ENCODE results near the gene ROR2. TPM values are rescaled to one million over a fixed set of nuclear protein-coding genes. Genes with fewer than 3 reads are reported as not detected.

ROR2 gene
- total and polyA plus RNA-seq, 2 donors (not counting 3 experiments of a cell fraction or from before 2014, with no cell fraction given), result not detected

- H3K9me3 ChIP-seq (replicated peaks; ENCODE audit: control insufficient read depth, insufficient read depth, low read length), result no peaks in the 10 kb centered on the region
- ChIA-PET CTCF (no interaction called here), POLR2A (no interaction called here)
- no peak for TF ChIP-seq MYC (IDR thresholded peaks at IDR 0.05; ENCODE audit: low read depth, low read length)
- TF ChIP-seq, protein P1, sequence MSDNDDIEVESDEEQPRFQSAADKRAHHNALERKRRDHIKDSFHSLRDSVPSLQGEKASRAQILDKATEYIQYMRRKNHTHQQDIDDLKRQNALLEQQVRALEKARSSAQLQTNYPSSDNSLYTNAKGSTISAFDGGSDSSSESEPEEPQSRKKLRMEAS (IDR thresholded peaks at IDR 0.05; ENCODE audit: insufficient read depth, insufficient read length), result no peak
- no peak for TF ChIP-seq POLR2AphosphoS5 (IDR thresholded peaks at IDR 0.05; ENCODE audit: insufficient read depth, low read depth, low read length)
- H3K4me3 ChIP-seq (replicated peaks in 1 of 3; ENCODE audit: insufficient read depth in 1 of 3, low read depth in 1 of 3, low read length in 3 of 3), result no peak overlapping the region
- H4K20me1 ChIP-seq (replicated peaks; ENCODE audit: control insufficient read depth, extremely low read depth, insufficient read depth, low read length), result no peaks in the 10 kb centered on the region
- no peaks in the 10 kb centered on the region for H3K27me3 ChIP-seq (ENCODE audit: control insufficient read depth in 2 of 2, insufficient read depth in 2 of 2, low read length in 2 of 2)
- no peak for FAIRE-seq
- H3K4me1 ChIP-seq (ENCODE audit: control insufficient read depth, extremely low read depth, insufficient read depth, low read length), result no peaks in the 10 kb centered on the region
- no TSS peak for BruUV-seq (replicated peaks)
- no peak overlapping the region for H3K4me2 ChIP-seq (ENCODE audit: insufficient read depth, low read length)
- no peak overlapping the region for H2AFZ ChIP-seq (ENCODE audit: low read depth, low read length)
- intact Hi-C loops (cut with micrococcal nuclease) (no loop called here), dilution Hi-C loops (cut with MboI; ENCODE audit: extremely low pct_ligation_motif_present, low sequenced_read_pairs) (no loop called here)
- no peak overlapping the region for H3K27ac ChIP-seq (ENCODE audit: insufficient read depth, low read depth, low read length)
- DNase-seq (ENCODE audit: low read depth, low spot score), result no peak
- H3K9ac ChIP-seq (replicated peaks; ENCODE audit: extremely low read depth, insufficient read depth, low read length), result no peak overlapping the region
- no peaks in the 10 kb centered on the region for H3K79me2 ChIP-seq (ENCODE audit: control insufficient read depth, insufficient read depth, low read length)
- H3K9me1 ChIP-seq (replicated peaks; ENCODE audit: control insufficient read depth, extremely low read depth, insufficient read depth, low read length), result no peaks in the 10 kb centered on the region
- no peaks in the 10 kb centered on the region for H3K36me3 ChIP-seq (ENCODE audit: control insufficient read depth in 2 of 2, extremely low read depth in 1 of 2, insufficient read depth in 2 of 2, low read length in 2 of 2)
Observed at GRCh38 chr9:91582181-91582580, 367.8 kb downstream of the ROR2 start.

DNA sequence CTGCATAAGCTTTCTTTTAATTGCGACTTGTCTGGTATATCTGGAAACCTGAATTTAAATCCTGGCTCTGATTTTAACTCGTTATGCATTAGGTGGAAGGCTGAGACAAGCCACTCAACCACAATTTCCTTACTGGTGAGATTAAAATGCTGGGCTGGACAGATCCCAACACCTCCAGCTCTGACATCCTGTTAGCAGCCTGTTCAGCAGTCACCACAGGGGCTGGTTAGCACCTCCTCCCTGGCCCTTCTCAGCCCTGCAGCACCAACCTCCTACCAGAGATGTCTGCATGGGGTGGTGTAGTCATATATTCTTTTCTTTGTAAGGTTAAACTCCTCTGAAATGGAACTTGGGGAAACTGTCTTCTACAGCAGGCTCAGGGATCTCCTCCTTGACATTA, 369.9 kb downstream of the ROR2 start:
- H3K79me2 ChIP-seq (ENCODE audit: control insufficient read depth, insufficient read depth, low read length), result no peaks in the 10 kb centered on the region
- H3K9me1 ChIP-seq (replicated peaks; ENCODE audit: control insufficient read depth, extremely low read depth, insufficient read depth, low read length), result no peaks in the 10 kb centered on the region
- H3K4me1 ChIP-seq (ENCODE audit: control insufficient read depth, extremely low read depth, insufficient read depth, low read length), result no peaks in the 10 kb centered on the region
- no peak overlapping the region for H3K4me3 ChIP-seq (replicated peaks in 1 of 3; ENCODE audit: insufficient read depth in 1 of 3, low read depth in 1 of 3, low read length in 3 of 3)
- H3K9ac ChIP-seq (replicated peaks; ENCODE audit: extremely low read depth, insufficient read depth, low read length), result no peak overlapping the region
- ChIA-PET CTCF (interaction anchor here (1.6 kb wide), 1 partner anchor 665 kb away, joined by 4 read pairs; no protein-coding TSS in a partner anchor), POLR2A (no interaction called here)
- no peaks in the 10 kb centered on the region for H3K36me3 ChIP-seq (ENCODE audit: control insufficient read depth in 2 of 2, extremely low read depth in 1 of 2, insufficient read depth in 2 of 2, low read length in 2 of 2)
- H4K20me1 ChIP-seq (replicated peaks; ENCODE audit: control insufficient read depth, extremely low read depth, insufficient read depth, low read length), result no peaks in the 10 kb centered on the region
- no peak overlapping the region for H3K4me2 ChIP-seq (ENCODE audit: insufficient read depth, low read length)
- TF ChIP-seq GATA2 (IDR thresholded peaks at IDR 0.05; ENCODE audit: insufficient read depth, insufficient read length, low read depth, low read length) (no peak), FOS (IDR thresholded peaks at IDR 0.05; ENCODE audit: borderline replicate concordance, insufficient read depth, low read length) (no peak), POLR2AphosphoS5 (IDR thresholded peaks at IDR 0.05; ENCODE audit: insufficient read depth, low read depth, low read length) (no peak), CTCF (IDR thresholded peaks at IDR 0.05; ENCODE audit: extremely low read depth in 1 of 2, insufficient read depth in 1 of 2, low read depth in 1 of 2, low read length in 2 of 2) (no peak), MYC (IDR thresholded peaks at IDR 0.05; ENCODE audit: low read depth, low read length) (no peak), JUN (IDR thresholded peaks at IDR 0.05; ENCODE audit: borderline replicate concordance, insufficient read depth, insufficient read length, low read depth) (no peak), POLR2A (IDR thresholded peaks at IDR 0.05; ENCODE audit: low read depth, low read length) (no peak), EZH2 (IDR thresholded peaks at IDR 0.05; ENCODE audit: borderline replicate concordance, low read depth, low read length, severe bottlenecking) (no peak)
- TF ChIP-seq, protein P1 (IDR thresholded peaks at IDR 0.05; ENCODE audit: insufficient read depth, insufficient read length), result no peak
- intact Hi-C loops (cut with micrococcal nuclease), result no loop called here
- BruUV-seq (replicated peaks), result no TSS peak
- FAIRE-seq (no peak), DNase-seq (ENCODE audit: low read depth, low spot score) (no peak)
- H3K9me3 ChIP-seq (replicated peaks; ENCODE audit: control insufficient read depth, insufficient read depth, low read length), result no peaks in the 10 kb centered on the region
- no peak overlapping the region for H3K27ac ChIP-seq (ENCODE audit: insufficient read depth, low read depth, low read length)
- no peak overlapping the region for H2AFZ ChIP-seq (ENCODE audit: low read depth, low read length)
- dilution Hi-C loops (cut with MboI; ENCODE audit: extremely low pct_ligation_motif_present, low sequenced_read_pairs), result no loop called here
- H3K27me3 ChIP-seq (ENCODE audit: control insufficient read depth in 2 of 2, insufficient read depth in 2 of 2, low read length in 2 of 2), result no peaks in the 10 kb centered on the region

Data from endothelial cell of umbilical vein (primary cell).